Activated CD4-positive, alpha-beta memory T cell treated with anti-CD3 and anti-CD28 coated beads for 36 hours (primary cell): ENCODE measurements around the gene GATA5. TPM values are rescaled to one million over a fixed set of nuclear protein-coding genes. Genes with fewer than 3 reads are reported as not detected.

Experiments used
- CTCF ChIA-PET: fragments of 350-600 bp; sonication (Branson Sonifier 250); formaldehyde crosslinking; loops from one replicate; lab custom pipeline; 2021; ENCODE audit warnings: antibody characterized with exemption, inconsistent platforms; lab: Charles Lee
- POLR2A ChIA-PET: fragments of 350-600 bp; sonication (Branson Sonifier 250); formaldehyde crosslinking; loops from one replicate; lab custom pipeline; 2021; ENCODE audit warnings: antibody characterized with exemption; lab: Charles Lee
- DNase-seq: peaks from one replicate; pipeline ENCODE4 v3.0.0-alpha.2; 2020
- H3K27ac Mint-ChIP-seq: one replicate; pipeline ENCODE4 v1.8.0; 2021; ENCODE audit warnings: mixed read lengths
- H3K27me3 Mint-ChIP-seq: one replicate; pipeline ENCODE4 v1.8.0; 2021; ENCODE audit warnings: mixed read lengths
- H3K36me3 Mint-ChIP-seq: one replicate; pipeline ENCODE4 v1.8.0; 2021; ENCODE audit warnings: mixed read lengths
- H3K4me1 Mint-ChIP-seq: one replicate; pipeline ENCODE4 v1.8.0; 2021; ENCODE audit warnings: low read depth, mixed read lengths
- H3K4me3 Mint-ChIP-seq: one replicate; pipeline ENCODE4 v1.8.0; 2021; ENCODE audit warnings: mild to moderate bottlenecking, mixed read lengths
- H3K9me3 Mint-ChIP-seq: one replicate; pipeline ENCODE4 v1.8.0; 2021; ENCODE audit warnings: mixed read lengths
- intact Hi-C: fragments of 100-400 bp; cut with micrococcal nuclease; formaldehyde crosslinking; loops from one replicate; pipeline ENCODE4 v1.15.1; 2023
- total RNA-seq, 2 experiments: library from RNA; stranded (reverse); gene quantifications; one replicate each; pipeline ENCODE4 v1.2.3, GENCODE V29; 2021

GATA5 gene
- total RNA-seq, 2 experiments from 2014 or later: not detected

DNA sequence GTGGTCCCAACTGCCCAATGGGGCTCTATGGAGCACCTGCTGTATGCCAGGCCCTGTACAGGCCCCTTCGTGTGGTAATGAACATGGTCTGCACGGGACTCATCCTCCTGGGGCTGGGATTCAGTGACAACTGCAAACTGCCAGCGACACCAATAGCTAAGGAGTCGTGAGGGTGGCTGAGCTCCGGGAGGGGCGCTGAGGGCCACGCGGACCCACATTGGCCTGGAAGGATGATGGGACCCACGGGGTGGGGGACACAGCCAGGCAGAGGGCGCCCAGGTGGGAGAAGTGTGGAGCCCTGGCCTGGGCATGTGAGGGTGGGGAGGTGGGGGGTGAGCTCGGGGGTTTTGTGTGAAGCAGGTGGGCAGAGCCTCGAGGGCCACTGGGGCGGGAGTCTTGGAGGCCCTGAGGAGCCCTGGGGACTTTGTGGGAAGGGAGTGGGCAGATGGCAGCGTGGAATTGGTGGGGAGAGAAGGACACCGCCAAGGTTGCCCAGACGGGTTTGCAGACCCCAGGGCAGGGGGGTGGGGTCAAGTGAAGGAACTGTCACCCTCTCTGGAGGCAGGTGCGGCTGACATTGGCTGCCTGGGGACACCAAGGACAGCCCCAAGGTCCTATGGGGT lies 22.5 kb downstream of the GATA5 start:
- H3K4me3 Mint-ChIP-seq: no peak overlapping the region
- ChIA-PET POLR2A (no interaction called here), CTCF (no interaction called here)
- no peak for DNase-seq
- no peaks in the 10 kb centered on the region for H3K36me3 Mint-ChIP-seq
- no peaks in the 10 kb centered on the region for H3K4me1 Mint-ChIP-seq
- no peak overlapping the region for H3K27ac Mint-ChIP-seq
- no peaks in the 10 kb centered on the region for H3K9me3 Mint-ChIP-seq
- intact Hi-C loops: no loop called here
- H3K27me3 Mint-ChIP-seq: peaks cover 10% of the 10 kb centered on the region

DNA sequence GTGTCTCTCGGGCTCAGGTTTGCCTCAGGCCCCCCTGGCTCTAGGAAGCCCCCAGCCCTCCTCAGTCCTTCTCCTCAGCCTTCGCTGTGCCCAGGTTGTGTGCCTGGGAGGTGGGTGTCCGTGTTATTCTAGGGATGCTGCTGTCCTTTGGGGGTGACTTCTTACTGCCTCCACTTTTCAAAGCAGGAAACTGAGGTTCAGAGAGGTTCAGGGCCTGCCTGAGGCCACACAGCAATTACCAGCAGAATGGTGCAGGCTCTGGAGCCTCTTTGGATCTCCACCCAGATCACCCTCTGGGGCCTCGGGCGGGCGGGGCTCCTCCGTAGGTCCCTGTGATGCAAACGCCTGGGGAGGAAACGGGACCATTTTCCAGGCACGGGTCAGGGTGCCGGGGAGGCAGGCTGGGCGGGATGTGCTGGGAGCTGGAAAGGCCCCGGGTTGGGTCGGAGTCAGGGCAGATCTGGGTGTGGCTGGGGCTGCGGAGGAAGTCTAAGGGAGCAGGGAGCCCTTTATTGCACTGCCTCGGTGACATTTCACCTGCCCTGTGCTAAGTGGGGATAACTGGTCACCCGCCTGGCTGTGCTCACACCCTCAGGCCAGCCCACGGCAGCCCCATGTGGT lies 23.2 kb downstream of the GATA5 start:
- CTCF ChIA-PET: no interaction called here
- Mint-ChIP-seq H3K27me3 (peaks cover 7% of the 10 kb centered on the region), H3K4me3 (no peak overlapping the region), H3K4me1 (no peaks in the 10 kb centered on the region), H3K9me3 (no peaks in the 10 kb centered on the region), H3K27ac (no peak overlapping the region), H3K36me3 (no peaks in the 10 kb centered on the region)
- intact Hi-C loops: no loop called here
- POLR2A ChIA-PET: no interaction called here
- DNase-seq: no peak

DNA sequence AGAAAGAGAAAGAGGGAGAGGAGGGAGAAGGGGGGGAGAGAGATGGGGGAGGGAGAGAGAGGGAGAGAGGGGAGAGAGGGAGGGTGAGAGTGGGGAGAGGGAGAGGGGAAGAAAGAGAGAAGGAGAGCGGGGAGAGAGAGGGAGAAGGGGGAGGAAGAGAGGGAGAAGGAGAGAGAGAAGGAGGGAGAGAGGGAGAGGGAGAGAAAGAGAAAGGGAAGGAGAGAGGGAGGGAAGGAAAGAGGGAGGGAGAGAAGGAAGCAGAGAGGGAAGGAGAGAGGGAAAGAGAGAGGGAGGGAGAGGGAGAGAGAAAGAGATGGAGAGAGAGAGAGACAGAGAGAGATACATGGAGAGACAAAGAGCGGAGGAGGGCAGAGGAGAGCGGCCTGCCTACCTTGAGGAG lies 23.8 kb downstream of the GATA5 start:
- Mint-ChIP-seq H3K4me3 (no peak overlapping the region), H3K4me1 (no peaks in the 10 kb centered on the region), H3K9me3 (no peaks in the 10 kb centered on the region), H3K27me3 (peaks cover 6% of the 10 kb centered on the region), H3K36me3 (no peaks in the 10 kb centered on the region), H3K27ac (no peak overlapping the region)
- CTCF ChIA-PET: no interaction called here
- POLR2A ChIA-PET: no interaction called here
- DNase-seq: no peak
- intact Hi-C loops: no loop called here

DNA sequence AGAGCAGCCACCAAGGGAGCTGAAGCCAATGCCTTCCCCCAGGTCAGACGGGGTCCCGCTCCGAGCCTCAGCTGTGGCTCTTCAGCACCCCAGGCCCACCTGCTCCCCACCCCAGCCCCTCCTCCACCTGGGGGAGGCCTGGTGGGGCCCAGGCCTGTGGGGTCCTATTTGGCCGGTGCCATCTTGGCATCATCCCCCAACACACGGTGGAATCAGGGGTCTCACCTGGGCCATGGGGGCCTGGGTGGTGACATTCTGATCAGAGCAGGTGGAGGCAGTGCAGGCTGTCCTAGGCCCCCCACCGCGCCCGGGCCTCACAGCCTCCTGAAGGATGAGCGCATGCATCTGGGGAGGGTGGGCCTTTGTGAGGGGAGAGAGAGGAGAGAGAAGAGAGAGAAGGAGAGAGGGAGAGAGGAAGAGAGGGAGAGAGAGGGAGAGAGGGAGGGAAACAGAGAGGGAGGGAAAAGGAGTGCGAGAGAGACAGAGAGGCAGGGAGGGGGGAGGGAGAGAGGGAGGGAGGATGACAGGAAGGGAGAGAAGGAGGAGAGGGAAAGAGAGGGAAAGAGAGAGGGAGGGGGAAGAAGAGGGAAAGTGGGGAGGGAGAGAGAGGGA lies 24.5 kb downstream of the GATA5 start:
- ChIA-PET CTCF (no interaction called here), POLR2A (no interaction called here)
- Mint-ChIP-seq H3K27me3 (peaks cover 4% of the 10 kb centered on the region), H3K9me3 (no peaks in the 10 kb centered on the region), H3K4me3 (no peak overlapping the region), H3K4me1 (no peaks in the 10 kb centered on the region), H3K36me3 (no peaks in the 10 kb centered on the region), H3K27ac (no peak overlapping the region)
- no peak for DNase-seq
- intact Hi-C loops: no loop called here

DNA sequence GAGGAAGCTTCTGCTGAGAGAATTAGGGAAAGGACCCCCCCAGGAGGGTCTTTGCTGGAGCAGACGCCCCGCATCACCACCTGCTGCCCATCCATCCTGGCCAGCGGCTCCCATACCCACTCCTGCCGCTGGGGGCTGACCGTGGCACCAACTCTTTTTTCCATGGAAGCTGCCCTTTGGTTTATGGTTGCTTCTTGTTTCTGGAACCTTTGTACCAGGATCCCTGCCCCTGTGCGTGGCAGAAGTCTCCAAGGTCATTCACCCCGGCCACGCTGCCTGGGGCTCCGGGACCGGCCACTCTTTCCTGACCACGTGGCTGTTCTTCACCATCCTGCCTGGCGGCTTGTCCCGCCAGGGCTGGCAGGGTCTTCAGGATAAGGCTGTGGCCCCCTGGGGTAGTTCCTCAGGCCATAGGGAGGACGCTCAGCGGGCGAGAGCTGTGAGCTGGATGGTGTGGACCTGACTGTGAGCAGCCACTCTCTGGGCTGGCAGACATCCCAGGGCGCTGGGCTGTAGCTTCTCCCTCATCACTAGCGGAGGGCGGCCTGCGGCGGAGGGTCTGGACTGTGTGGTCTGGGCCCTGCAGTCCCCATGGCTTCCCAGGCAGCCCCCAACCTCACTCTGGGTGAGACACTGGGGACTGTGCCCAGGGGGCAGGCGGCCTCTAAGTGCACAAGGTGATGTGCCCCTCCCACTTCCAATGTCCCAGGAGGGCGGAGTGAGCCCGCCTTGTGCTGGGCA lies 25.7 kb downstream of the GATA5 start:
- Mint-ChIP-seq H3K27me3 (peaks cover 3% of the 10 kb centered on the region), H3K9me3 (no peaks in the 10 kb centered on the region), H3K36me3 (no peaks in the 10 kb centered on the region), H3K27ac (no peak overlapping the region), H3K4me1 (no peaks in the 10 kb centered on the region), H3K4me3 (no peak overlapping the region)
- intact Hi-C loops: no loop called here
- ChIA-PET CTCF (no interaction called here), POLR2A (no interaction called here)
- DNase-seq: no peak

DNA sequence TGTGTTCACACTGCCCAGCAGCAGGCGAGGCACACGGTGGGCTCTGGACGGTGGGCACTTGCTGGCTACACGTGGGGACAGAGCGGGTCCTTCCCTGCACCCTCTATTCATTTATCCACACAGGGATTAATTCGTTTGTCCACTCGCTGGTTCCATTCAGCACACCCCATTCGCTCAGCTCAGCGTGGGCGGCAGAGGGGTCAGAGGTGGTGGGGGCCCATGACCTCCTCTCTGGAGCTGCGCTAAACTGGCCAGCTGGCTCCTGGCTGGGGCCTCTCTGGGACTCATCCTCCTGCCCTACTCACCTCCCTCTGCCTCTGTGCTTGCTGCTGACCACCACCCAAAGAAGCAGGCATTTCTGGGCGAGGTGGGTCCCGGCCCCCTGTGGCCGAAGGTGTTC lies 27.0 kb downstream of the GATA5 start:
- CTCF ChIA-PET: no interaction called here
- POLR2A ChIA-PET: no interaction called here
- Mint-ChIP-seq H3K4me1 (no peaks in the 10 kb centered on the region), H3K9me3 (no peaks in the 10 kb centered on the region), H3K36me3 (no peaks in the 10 kb centered on the region), H3K27ac (no peak overlapping the region), H3K27me3 (peaks cover 3% of the 10 kb centered on the region), H3K4me3 (no peak overlapping the region)
- intact Hi-C loops: no loop called here
- DNase-seq: no peak

DNA sequence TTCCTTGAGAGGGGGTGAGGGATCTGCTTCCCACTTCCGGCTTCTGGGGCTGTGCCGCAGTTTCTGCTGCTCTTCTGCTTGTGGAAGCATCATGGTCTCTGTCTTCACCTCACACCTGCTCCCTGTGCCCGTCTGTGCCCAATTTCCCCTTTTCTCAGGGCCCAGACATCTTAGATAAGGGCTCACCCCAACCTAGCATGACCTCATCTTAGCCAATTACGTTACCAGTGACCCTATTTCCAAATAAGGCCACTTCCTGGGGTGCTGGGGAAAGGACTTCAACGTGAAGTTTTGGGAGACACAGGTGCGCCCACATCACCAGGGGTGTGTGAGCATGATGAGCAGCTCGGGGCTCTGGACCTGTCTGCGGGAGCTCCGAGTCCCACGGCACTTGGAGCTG lies 27.8 kb downstream of the GATA5 start:
- no peaks in the 10 kb centered on the region for H3K36me3 Mint-ChIP-seq
- H3K27ac Mint-ChIP-seq: no peak overlapping the region
- H3K9me3 Mint-ChIP-seq: no peaks in the 10 kb centered on the region
- intact Hi-C loops: no loop called here
- ChIA-PET POLR2A (no interaction called here), CTCF (interaction anchor here (0.6 kb wide), 1 partner anchor 424 kb away, joined by 4 read pairs; no protein-coding TSS in a partner anchor)
- DNase-seq: no peak
- no peaks in the 10 kb centered on the region for H3K4me1 Mint-ChIP-seq
- H3K27me3 Mint-ChIP-seq: peaks cover 3% of the 10 kb centered on the region
- no peak overlapping the region for H3K4me3 Mint-ChIP-seq

DNA sequence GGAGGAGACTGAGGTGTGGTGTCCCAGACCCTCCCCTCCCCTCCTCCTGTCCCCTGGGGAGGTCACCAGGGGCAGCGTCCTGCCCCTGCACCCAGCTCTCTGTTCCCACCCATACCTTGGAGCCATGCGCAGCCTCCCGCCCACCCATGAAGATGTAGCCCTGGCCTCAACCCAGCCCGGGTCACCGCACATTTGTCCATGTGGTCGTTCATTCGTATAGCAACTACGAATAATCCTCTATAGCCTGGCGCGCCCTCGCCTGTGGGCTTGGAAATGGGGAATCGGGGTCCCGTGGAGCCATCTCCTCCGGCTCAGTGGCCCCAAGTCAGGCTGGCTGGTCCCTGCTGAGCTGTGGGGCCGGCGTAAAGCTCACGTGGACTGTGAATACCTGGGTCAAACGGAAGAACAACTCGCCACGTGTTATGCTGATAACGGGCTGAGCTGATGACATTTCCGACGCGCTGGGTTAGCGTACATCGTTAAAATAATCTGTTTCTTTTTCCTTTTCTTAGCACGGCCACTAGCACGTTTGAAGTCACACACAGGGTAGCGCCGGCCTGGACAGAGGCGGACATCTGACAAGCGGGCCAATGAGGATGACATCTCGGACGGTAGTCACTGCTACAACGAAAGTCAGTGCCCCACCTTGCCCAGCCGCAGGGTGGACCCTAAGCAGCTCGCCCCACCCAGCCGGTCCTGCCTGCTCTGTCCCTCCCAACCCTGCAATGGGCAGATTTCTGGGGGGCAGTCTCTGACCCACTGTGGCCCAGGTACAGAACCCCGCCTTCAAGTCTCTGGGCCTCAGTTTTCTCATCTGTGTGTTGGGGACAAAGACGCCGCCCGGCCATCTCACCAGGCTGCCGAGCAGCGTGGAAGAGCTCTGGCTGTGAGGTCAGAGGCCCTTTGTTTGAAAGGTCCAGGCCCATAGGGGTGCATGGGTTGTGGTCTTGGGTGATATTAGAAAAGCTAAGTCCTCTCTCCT lies 28.6 kb downstream of the GATA5 start:
- Mint-ChIP-seq H3K9me3 (no peaks in the 10 kb centered on the region), H3K27me3 (peaks cover 3% of the 10 kb centered on the region), H3K4me3 (no peak overlapping the region), H3K36me3 (no peaks in the 10 kb centered on the region), H3K27ac (no peak overlapping the region), H3K4me1 (no peaks in the 10 kb centered on the region)
- CTCF ChIA-PET: interaction anchor here (0.6 kb wide), 1 partner anchor 424 kb away, joined by 4 read pairs; no protein-coding TSS in a partner anchor
- no peak for DNase-seq
- POLR2A ChIA-PET: no interaction called here
- intact Hi-C loops: no loop called here

DNA sequence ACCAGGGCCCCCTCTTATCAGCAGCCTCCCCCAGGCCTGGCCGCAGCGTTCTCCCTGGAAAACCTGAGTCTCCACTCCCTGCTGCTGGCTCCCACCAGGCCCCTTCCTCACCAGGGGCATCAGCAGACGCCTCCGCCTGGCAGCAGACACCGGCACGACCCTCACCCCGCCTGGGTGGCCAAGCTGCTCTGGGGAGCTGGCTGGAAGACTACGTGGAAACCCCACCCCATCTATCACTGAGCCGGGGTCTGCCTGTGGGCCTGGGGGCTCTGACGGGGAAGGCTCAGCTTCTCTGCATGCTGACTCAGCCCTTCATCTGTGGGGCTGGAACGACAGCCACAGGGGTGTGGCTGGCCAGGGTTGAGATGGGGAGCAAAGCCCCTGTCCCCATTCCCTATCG lies 29.3 kb downstream of the GATA5 start:
- ChIA-PET POLR2A (no interaction called here), CTCF (no interaction called here)
- Mint-ChIP-seq H3K4me1 (no peaks in the 10 kb centered on the region), H3K36me3 (no peaks in the 10 kb centered on the region), H3K27ac (no peak overlapping the region), H3K9me3 (no peaks in the 10 kb centered on the region), H3K4me3 (no peak overlapping the region), H3K27me3 (peaks cover 3% of the 10 kb centered on the region)
- intact Hi-C loops: no loop called here
- DNase-seq: no peak

DNA sequence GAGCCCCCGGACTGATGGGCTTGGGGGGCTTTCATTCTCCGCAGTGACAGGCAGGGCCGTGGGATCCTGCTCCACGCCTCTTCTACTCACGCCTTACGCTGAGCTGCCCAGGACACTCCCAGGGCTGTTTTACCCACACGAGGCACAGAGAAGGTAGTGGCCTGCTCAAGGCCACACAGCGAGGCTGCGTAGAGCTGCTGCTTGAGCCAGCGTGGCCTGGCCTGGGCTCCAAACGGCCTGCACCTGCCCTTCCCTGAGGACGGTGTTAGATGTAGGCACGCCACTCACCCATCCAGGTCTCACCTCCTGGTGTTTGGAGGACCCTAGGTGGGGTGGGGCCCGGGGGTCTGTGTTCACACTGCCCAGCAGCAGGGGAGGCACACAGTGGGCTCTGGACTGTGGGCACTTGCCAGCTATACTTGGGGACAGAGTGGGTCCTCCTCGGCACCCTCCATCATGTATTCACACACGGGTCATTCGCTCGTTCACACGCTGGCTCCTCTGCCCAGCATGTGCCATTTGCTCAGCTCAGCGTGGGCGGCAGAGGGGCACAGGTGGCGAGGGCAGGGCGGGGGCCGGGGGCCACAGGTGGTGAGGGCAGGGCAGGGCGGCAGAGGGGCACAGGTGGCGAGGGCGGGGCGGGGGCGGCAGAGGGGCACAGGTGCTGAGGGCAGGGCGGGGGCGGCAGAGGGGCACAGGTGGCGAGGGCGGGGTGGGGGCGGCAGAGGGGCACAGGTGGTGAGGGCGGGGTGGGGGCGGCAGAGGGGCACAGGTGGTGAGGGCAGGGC lies 30.0 kb downstream of the GATA5 start:
- Mint-ChIP-seq H3K9me3 (no peaks in the 10 kb centered on the region), H3K36me3 (no peaks in the 10 kb centered on the region), H3K4me3 (no peak overlapping the region), H3K27me3 (peaks cover 3% of the 10 kb centered on the region), H3K4me1 (no peaks in the 10 kb centered on the region), H3K27ac (no peak overlapping the region)
- ChIA-PET POLR2A (no interaction called here), CTCF (no interaction called here)
- no peak for DNase-seq
- intact Hi-C loops: no loop called here

DNA sequence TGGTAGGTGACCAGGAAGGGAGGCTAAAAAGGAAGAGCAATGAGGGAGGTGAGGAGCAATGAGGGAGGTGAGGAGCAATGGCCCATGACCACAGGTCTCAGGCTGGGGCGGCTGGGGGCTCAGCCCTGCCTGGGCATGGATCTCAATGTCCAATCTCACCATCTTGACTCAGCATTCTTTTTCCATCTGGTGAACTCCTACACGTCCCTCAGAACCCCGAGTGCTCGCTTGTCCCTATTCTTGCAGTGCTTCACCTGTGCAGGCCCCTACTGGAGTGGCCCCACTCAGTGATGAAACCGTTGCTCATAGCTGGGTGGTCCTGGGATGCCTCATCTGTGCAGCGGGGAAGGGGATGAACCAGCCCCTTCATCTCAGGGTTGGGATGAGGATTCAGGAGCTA lies 31.5 kb downstream of the GATA5 start:
- H3K27ac Mint-ChIP-seq: no peak overlapping the region
- no peak overlapping the region for H3K4me3 Mint-ChIP-seq
- peaks cover 3% of the 10 kb centered on the region for H3K27me3 Mint-ChIP-seq
- CTCF ChIA-PET: no interaction called here
- intact Hi-C loops: no loop called here
- POLR2A ChIA-PET: no interaction called here
- no peaks in the 10 kb centered on the region for H3K36me3 Mint-ChIP-seq
- no peaks in the 10 kb centered on the region for H3K9me3 Mint-ChIP-seq
- H3K4me1 Mint-ChIP-seq: no peaks in the 10 kb centered on the region
- DNase-seq: no peak
